ENCODE results near the gene SEC63.

DNA sequence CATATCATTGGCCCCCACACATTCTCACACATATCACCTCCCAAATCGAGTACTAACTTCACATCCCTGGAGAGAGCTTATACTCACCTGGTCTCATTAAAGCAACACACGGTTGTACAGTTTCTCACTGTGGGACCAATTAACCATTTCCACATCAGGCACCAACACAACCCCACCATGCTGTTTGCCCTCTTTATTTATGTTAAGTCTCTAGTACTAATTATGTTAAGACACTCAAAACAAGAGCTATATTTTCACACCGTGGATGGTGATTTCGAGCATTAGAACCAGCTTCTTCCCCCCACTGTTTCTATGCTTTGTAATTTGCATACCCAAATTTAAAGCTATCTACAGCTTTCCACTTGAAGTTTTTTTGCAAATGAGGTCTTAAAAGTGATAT, 140.2 kb downstream of the SEC63 start:
- TF ChIP-seq BACH2 (CRISPR knock-in tag; IDR thresholded peaks at IDR 0.05; ENCODE audit: borderline replicate concordance) (no peak), TOX (CRISPR knock-in tag; IDR thresholded peaks at IDR 0.05; ENCODE audit: borderline replicate concordance) (no peak), SNAI2 (CRISPR knock-in tag; IDR thresholded peaks at IDR 0.05) (no peak), PPARA (CRISPR knock-in tag; IDR thresholded peaks at IDR 0.05; ENCODE audit: borderline replicate concordance) (no peak)

Data from SK-N-SH treated with all-trans-retinoic acid at 6 μM for 48 hours (cell line).